DMS79 treated with DMSO at 0.1 percent for 48 hours (cell line): ENCODE measurements around the gene HNRNPK.
"Not testable (repeated sequence)": the region's sequence is repeated elsewhere in the genome, so short reads cannot be mapped to it uniquely, and the experiment has no call there.

ENCODE experiments used
- DNase-seq: peaks from one replicate; lab custom pipeline; 2025; lab: John Stamatoyannopoulos, UW

HNRNPK gene

GRCh38 chr9:83976372-83976771, 3.6 kb downstream of the HNRNPK start:
- DNase-seq, result no peak

- DNase-seq, result no peak
Measured at GRCh38 chr9:83975300-83975699, 4.7 kb downstream of the HNRNPK start.

GRCh38 chr9:83972286-83972685, 7.7 kb downstream of the HNRNPK start:
- no peak for DNase-seq

- no peak for DNase-seq
Measured at GRCh38 chr9:83971485-83971884, 8.5 kb downstream of the HNRNPK start.

GRCh38 chr9:83969602-83970001, 10.4 kb downstream of the HNRNPK start:
- no peak for DNase-seq

- no peak for DNase-seq
Measured at GRCh38 chr9:83967073-83967472, 12.9 kb downstream of the HNRNPK start.

GRCh38 chr9:83966209-83966582, 13.8 kb downstream of the HNRNPK start:
- DNase-seq, result no peak

- no peak for DNase-seq
Measured at GRCh38 chr9:83965350-83966208, 14.4 kb downstream of the HNRNPK start.

GRCh38 chr9:83964973-83965349, 15.1 kb downstream of the HNRNPK start:
- no peak for DNase-seq

GRCh38 chr9:83962165-83962564, 17.9 kb downstream of the HNRNPK start:
- no peak for DNase-seq

GRCh38 chr9:83960991-83961390, 19.0 kb downstream of the HNRNPK start:
- DNase-seq, result no peak

GRCh38 chr9:83959061-83959460, 21.0 kb downstream of the HNRNPK start:
- DNase-seq, result no peak

GRCh38 chr9:83957248-83957513, 22.8 kb downstream of the HNRNPK start:
- DNase-seq, result no peak

- DNase-seq, result peak; percentile 46
Measured at GRCh38 chr9:83956436-83957247, 23.4 kb downstream of the HNRNPK start.

- DNase-seq, result no peak
Measured at GRCh38 chr9:83956086-83956435, 24.0 kb downstream of the HNRNPK start.

GRCh38 chr9:83948096-83948495, 31.9 kb downstream of the HNRNPK start:
- DNase-seq, result not testable (repeated sequence)

- no peak for DNase-seq
Measured at GRCh38 chr9:83940590-83941303, 39.3 kb downstream of the HNRNPK start.

GRCh38 chr9:83937861-83938455, 42.1 kb downstream of the HNRNPK start:
- DNase-seq, result peak; percentile 14

GRCh38 chr9:83936523-83936922, 43.5 kb downstream of the HNRNPK start:
- no peak for DNase-seq

- DNase-seq, result peak; percentile 6
Measured at GRCh38 chr9:83935276-83935935, 44.6 kb downstream of the HNRNPK start.

GRCh38 chr9:83934569-83935275, 45.3 kb downstream of the HNRNPK start:
- DNase-seq, result no peak
